HG03571 (cell line): ENCODE results near the gene RPIA.
"Not testable (repeated sequence)": the region's sequence is repeated elsewhere in the genome, so short reads cannot be mapped to it uniquely, and the experiment has no call there.

Source experiments
- ATAC-seq: cut with Tn5 transposase; IDR thresholded peaks from one replicate; pipeline ENCODE4 v1.9.1; 2021; ENCODE audit not compliant: unreplicated experiment

RPIA gene

GRCh38 chr2:88765889-88766481 is 74.5 kb downstream of the RPIA start:
- ATAC-seq, result not testable (repeated sequence)

GRCh38 chr2:88770016-88770415 is 78.5 kb downstream of the RPIA start:
- no peak for ATAC-seq

GRCh38 chr2:88773233-88774028 is 82.0 kb downstream of the RPIA start:
- ATAC-seq, result not testable (repeated sequence)

GRCh38 chr2:88789213-88789612 is 97.7 kb downstream of the RPIA start:
- ATAC-seq, result not testable (repeated sequence)

GRCh38 chr2:88795932-88796331 is 104.5 kb downstream of the RPIA start:
- ATAC-seq, result not testable (repeated sequence)

GRCh38 chr2:88796523-88796922 is 105.0 kb downstream of the RPIA start:
- not testable (repeated sequence) for ATAC-seq

GRCh38 chr2:88797164-88797563 is 105.7 kb downstream of the RPIA start:
- ATAC-seq, result not testable (repeated sequence)
